Mesenchymal stem cell (in vitro differentiated cells and primary cell): ENCODE measurements around the gene TJP1.

Experiments used
- DNase-seq: peaks from one replicate; pipeline ENCODE4 v3.0.0-alpha.2; 2013
- H2AFZ ChIP-seq: one replicate; pipeline ENCODE4 v1.6.1; 2013; ENCODE audit warnings: low read depth, mild to moderate bottlenecking, control low read depth, inconsistent platforms, low read length, moderate library complexity
- H2AK5ac ChIP-seq: 2 replicates; pipeline ENCODE4 v1.6.1; 2013; ENCODE audit warnings: low read length, moderate library complexity, mild to moderate bottlenecking, inconsistent platforms; ENCODE audit not compliant: severe bottlenecking
- H2BK120ac ChIP-seq: one replicate; pipeline ENCODE4 v1.6.1; 2013; ENCODE audit warnings: low read depth, mild to moderate bottlenecking, inconsistent platforms, low read length, moderate library complexity
- H2BK12ac ChIP-seq, 2 experiments: one replicate each; pipeline ENCODE4 v1.6.1; 2013; ENCODE audit warnings: inconsistent platforms in 2 of 2, low read length in 2 of 2, mild to moderate bottlenecking in 2 of 2, moderate library complexity in 2 of 2, control low read depth in 1 of 2
- H2BK15ac ChIP-seq: one replicate; pipeline ENCODE4 v1.6.1; 2013; ENCODE audit warnings: mild to moderate bottlenecking, low read depth, inconsistent platforms; ENCODE audit not compliant: poor library complexity, severe bottlenecking
- H2BK5ac ChIP-seq: 2 replicates; pipeline ENCODE4 v1.6.1; 2013; ENCODE audit warnings: low read depth, mild to moderate bottlenecking, low read length, control low read depth, inconsistent platforms; ENCODE audit not compliant: poor library complexity, severe bottlenecking
- H3K14ac ChIP-seq, 2 experiments: one replicate each; pipeline ENCODE4 v1.6.1; 2013; ENCODE audit warnings: inconsistent platforms in 2 of 2, low read length in 2 of 2, control low read depth in 1 of 2, mild to moderate bottlenecking in 1 of 2, moderate library complexity in 1 of 2
- H3K18ac ChIP-seq, 2 experiments: one replicate each; pipeline ENCODE4 v1.6.1; 2013; ENCODE audit warnings: inconsistent platforms in 2 of 2, low read length in 2 of 2, control low read depth in 1 of 2, low read depth in 1 of 2, mild to moderate bottlenecking in 1 of 2
- H3K23ac ChIP-seq, 2 experiments: one replicate each; pipeline ENCODE4 v1.6.1; 2013; ENCODE audit warnings: inconsistent platforms in 2 of 2, low read length in 2 of 2, mild to moderate bottlenecking in 2 of 2, moderate library complexity in 2 of 2, control low read depth in 1 of 2
- H3K27ac ChIP-seq: 2 replicates; pipeline ENCODE4 v1.5.1; 2013; ENCODE audit warnings: mild to moderate bottlenecking, moderate library complexity, low read length, control low read depth, inconsistent platforms; ENCODE audit not compliant: poor library complexity, severe bottlenecking
- H3K27me3 ChIP-seq, 2 experiments: 2 replicates each; pipeline versions ENCODE4 v1.6.1 to v1.7.0; 2013; ENCODE audit warnings: low read length in 2 of 2, mild to moderate bottlenecking in 2 of 2, moderate library complexity in 2 of 2, control low read depth in 1 of 2, inconsistent platforms in 1 of 2; ENCODE audit not compliant: control insufficient read depth in 1 of 2, insufficient read depth in 1 of 2
- H3K36me3 ChIP-seq, 2 experiments: 2 replicates each; pipeline versions ENCODE4 v1.6.1 to v1.7.0; 2013; ENCODE audit warnings: low read length in 2 of 2, control low read depth in 1 of 2, inconsistent platforms in 1 of 2, low read depth in 1 of 2, mild to moderate bottlenecking in 1 of 2; ENCODE audit not compliant: insufficient read depth in 2 of 2, control insufficient read depth in 1 of 2
- H3K4ac ChIP-seq, 2 experiments: one replicate each; pipeline ENCODE4 v1.6.1; 2013; ENCODE audit warnings: inconsistent platforms in 2 of 2, low read length in 2 of 2, mild to moderate bottlenecking in 2 of 2, moderate library complexity in 2 of 2, control low read depth in 1 of 2, low read depth in 1 of 2
- H3K4me1 ChIP-seq: 2 replicates; pipeline ENCODE4 v1.6.1; 2013; ENCODE audit warnings: low read depth, low read length, control low read depth; ENCODE audit not compliant: control insufficient read depth, insufficient read depth
- H3K4me2 ChIP-seq: 2 replicates; pipeline ENCODE4 v1.6.1; 2013; ENCODE audit warnings: low read length, mild to moderate bottlenecking, inconsistent platforms; ENCODE audit not compliant: poor library complexity, severe bottlenecking
- H3K4me3 ChIP-seq, 2 experiments: 2 replicates each; pipeline versions ENCODE4 v1.5.1 to v1.7.0; 2013; ENCODE audit warnings: low read length in 2 of 2, mild to moderate bottlenecking in 2 of 2, control low read depth in 1 of 2, low read depth in 1 of 2; ENCODE audit not compliant: insufficient read depth in 1 of 2
- H3K79me1 ChIP-seq: replicated peaks from 2 replicates; pipeline ENCODE4 v1.6.1; 2013; ENCODE audit warnings: mild to moderate bottlenecking, control low read depth, low read length, inconsistent platforms; ENCODE audit not compliant: poor library complexity, severe bottlenecking
- H3K9ac ChIP-seq: 2 replicates; pipeline ENCODE4 v1.7.0; 2013; ENCODE audit warnings: mild to moderate bottlenecking, low read length, moderate library complexity
- H3K9me3 ChIP-seq: 2 replicates; pipeline ENCODE4 v1.7.0; 2013; ENCODE audit warnings: mild to moderate bottlenecking, low read length; ENCODE audit not compliant: control insufficient read depth
- H4K8ac ChIP-seq: one replicate; pipeline ENCODE4 v1.6.1; 2013; ENCODE audit warnings: inconsistent platforms, mild to moderate bottlenecking, low read length, moderate library complexity
- H4K91ac ChIP-seq: one replicate; pipeline ENCODE4 v1.6.1; 2013; ENCODE audit warnings: mild to moderate bottlenecking, low read length, inconsistent platforms
- WGBS: methylation state at CpG from one replicate; pipeline ENCODE4 v1.1.7; 2013; ENCODE audit warnings: mixed read lengths; 5-methylcytosine and 5-hydroxymethylcytosine counted together

TJP1 gene

GRCh38 chr15:29740692-29741311, 81.5 kb downstream of the TJP1 start:
- Histone ChIP-seq H3K9me3 (no peaks in the 10 kb centered on the region), H3K18ac (no peak overlapping the region), H3K4me2 (no peak overlapping the region), H4K91ac (no peak overlapping the region), H3K36me3 (peaks cover 0 to 68% of the 10 kb centered on the region in 2 experiments), H3K4me1 (no peaks in the 10 kb centered on the region), H3K23ac (no peak overlapping the region), H2BK12ac (no peak overlapping the region), H3K27me3 (no peaks in the 10 kb centered on the region), H2BK15ac (no peak overlapping the region), H2AK5ac (no peak overlapping the region), H2AFZ (no peak overlapping the region), H3K9ac (no peak overlapping the region), H3K79me1 (peaks cover 12% of the 10 kb centered on the region), H3K27ac (no peak overlapping the region), H2BK5ac (no peak overlapping the region), H3K14ac (no peak overlapping the region), H2BK120ac (no peak overlapping the region), H4K8ac (no peak overlapping the region), H3K4ac (no peak overlapping the region), H3K4me3 (no peak overlapping the region)
- no peak for DNase-seq
- WGBS, result no CpG with 5 or more reads among the region's 1 CpG

- Histone ChIP-seq H3K4ac (no peak overlapping the region), H3K4me1 (no peaks in the 10 kb centered on the region), H2BK15ac (no peak overlapping the region), H3K4me2 (no peak overlapping the region), H2AK5ac (no peak overlapping the region), H3K14ac (no peak overlapping the region), H2BK120ac (no peak overlapping the region), H3K23ac (no peak overlapping the region), H3K27ac (no peak overlapping the region), H3K9me3 (no peaks in the 10 kb centered on the region), H2AFZ (no peak overlapping the region), H4K8ac (no peak overlapping the region), H3K36me3 (peaks cover 3 to 86% of the 10 kb centered on the region in 2 experiments), H2BK12ac (no peak overlapping the region), H4K91ac (no peak overlapping the region), H3K18ac (no peak overlapping the region), H2BK5ac (no peak overlapping the region), H3K9ac (no peak overlapping the region), H3K4me3 (no peak overlapping the region), H3K79me1 (peaks cover 9% of the 10 kb centered on the region), H3K27me3 (no peaks in the 10 kb centered on the region)
- no CpG with 5 or more reads among the region's 2 CpGs for WGBS
- DNase-seq, result no peak
These were observed 85.6 kb downstream of the TJP1 start for GRCh38 chr15:29736744-29737020.

DNA sequence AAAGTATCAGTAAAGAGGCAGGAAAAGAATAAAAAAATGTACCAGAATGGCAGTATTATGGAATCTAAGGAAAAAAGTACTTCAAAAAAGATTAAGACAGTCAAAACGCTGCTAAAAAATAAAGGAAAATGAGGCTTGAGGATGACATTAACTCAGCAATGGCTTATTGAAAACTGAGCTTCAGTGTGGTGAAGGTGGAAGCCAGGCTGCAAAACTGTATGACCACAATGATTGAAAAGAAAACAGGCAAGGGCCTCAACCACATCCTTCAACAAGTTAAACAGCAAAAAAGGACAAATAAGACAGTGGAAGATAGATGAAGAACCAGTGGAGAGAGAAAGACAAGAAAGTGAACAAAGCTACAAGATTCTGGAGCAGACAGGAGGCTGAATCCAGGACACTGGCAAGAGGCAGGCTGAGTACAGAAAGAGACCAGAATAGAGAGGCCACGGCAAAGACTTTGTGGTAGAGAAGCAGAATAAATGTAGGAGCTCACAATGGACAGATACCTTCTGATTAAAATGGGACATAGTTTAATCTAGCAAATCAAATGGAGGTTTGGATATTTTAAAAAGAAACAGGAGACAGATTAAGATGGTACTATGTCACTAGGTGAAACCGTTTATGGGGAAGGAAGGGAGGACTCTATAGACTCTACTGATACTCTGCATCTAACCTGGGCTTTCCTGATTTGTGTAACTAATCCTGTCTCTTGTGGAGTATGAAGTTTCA, 86.1 kb downstream of the TJP1 start:
- Histone ChIP-seq H3K18ac (no peak overlapping the region), H3K79me1 (peaks cover 8% of the 10 kb centered on the region), H3K4me3 (no peak overlapping the region)

DNA sequence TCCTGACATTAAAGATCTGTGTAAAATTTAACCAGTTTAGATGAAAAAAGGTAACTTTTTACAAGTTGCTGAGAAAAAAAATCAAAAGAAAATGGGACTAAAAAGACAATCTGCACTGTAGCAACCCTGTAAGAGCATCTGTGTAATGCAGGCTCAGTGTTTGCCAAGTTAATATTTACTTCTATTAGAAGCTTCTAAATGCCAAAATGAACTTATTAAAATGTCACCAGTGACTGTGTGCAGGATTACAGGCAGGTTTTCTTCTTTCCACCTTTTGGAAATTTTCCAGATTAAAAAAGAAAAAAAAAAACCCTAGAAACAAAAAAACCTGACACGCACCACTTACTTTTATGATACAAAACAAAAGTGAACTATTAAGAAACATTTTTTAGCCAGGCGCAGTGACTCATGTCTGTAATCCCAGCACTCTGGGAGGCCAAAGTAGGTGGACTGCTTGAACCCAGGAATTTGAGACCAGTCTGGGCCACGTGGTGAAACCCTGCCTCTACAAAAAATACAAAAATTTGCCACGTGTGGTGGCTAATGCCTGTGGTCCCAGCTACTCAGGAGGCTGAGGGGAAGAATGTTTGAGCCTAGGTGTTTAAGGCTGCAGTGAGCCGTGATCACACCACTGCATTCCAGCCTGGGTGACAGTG, 87.2 kb downstream of the TJP1 start:
- peak overlapping the region; percentile 67 for H3K27ac ChIP-seq
- WGBS, result 94% methylated on average over 5 of the region's 5 CpGs

More for the DNA sequence above, 86.1 kb downstream of the TJP1 start:
- Histone ChIP-seq H2BK5ac (no peak overlapping the region), H3K4me2 (no peak overlapping the region), H2BK120ac (no peak overlapping the region), H3K4ac (no peak overlapping the region), H2BK15ac (no peak overlapping the region), H3K4me1 (no peaks in the 10 kb centered on the region), H3K36me3 (peaks cover 3 to 84% of the 10 kb centered on the region in 2 experiments), H3K9me3 (no peaks in the 10 kb centered on the region), H3K14ac (no peak overlapping the region), H3K27me3 (no peaks in the 10 kb centered on the region), H2AFZ (no peak overlapping the region), H4K91ac (no peak overlapping the region), H3K9ac (no peak overlapping the region), H3K23ac (no peak overlapping the region), H3K27ac (peak overlapping the region; percentile 59), H4K8ac (no peak overlapping the region), H2BK12ac (no peak overlapping the region), H2AK5ac (peak overlapping the region; percentile 87)
- DNase-seq, result peak; percentile 32
- WGBS, result 100% methylated on average over 2 of the region's 3 CpGs

More for the DNA sequence above, 87.2 kb downstream of the TJP1 start:
- DNase-seq, result no peak
- Histone ChIP-seq H4K91ac (no peak overlapping the region), H3K9ac (no peak overlapping the region), H3K14ac (no peak overlapping the region), H2BK5ac (no peak overlapping the region), H3K79me1 (peaks cover 6% of the 10 kb centered on the region), H3K27me3 (no peaks in the 10 kb centered on the region), H3K4me1 (no peaks in the 10 kb centered on the region), H2AFZ (no peak overlapping the region), H4K8ac (no peak overlapping the region), H2BK12ac (no peak overlapping the region), H3K23ac (no peak overlapping the region), H3K18ac (no peak overlapping the region), H3K4me2 (no peak overlapping the region), H2BK120ac (no peak overlapping the region), H3K9me3 (no peaks in the 10 kb centered on the region), H2BK15ac (no peak overlapping the region), H3K36me3 (peaks cover 8 to 82% of the 10 kb centered on the region in 2 experiments), H2AK5ac (no peak overlapping the region), H3K4me3 (no peak overlapping the region), H3K4ac (no peak overlapping the region)
